OCI-LY1 (cell line): ENCODE results near the gene SLC6A3.

Experiments used
- EZH2 ChIP-seq: fragments of 200-600 bp; sonication (generic), shearing (Covaris generic); IDR thresholded peaks from 2 replicates; pipeline ENCODE4 v1.8.0; 2017; ENCODE audit warnings: borderline replicate concordance, mixed run types, mild to moderate bottlenecking, antibody characterized with exemption, low read length, moderate library complexity, mixed read lengths
- TF ChIP-seq, protein P1 (sequence below): fragments of 200-600 bp; sonication (generic), shearing (Covaris generic); IDR thresholded peaks from 2 replicates; pipeline ENCODE4 v1.5.1; 2017; ENCODE audit warnings: mild to moderate bottlenecking, antibody characterized with exemption, low read length, moderate library complexity, mixed read lengths

DNA sequence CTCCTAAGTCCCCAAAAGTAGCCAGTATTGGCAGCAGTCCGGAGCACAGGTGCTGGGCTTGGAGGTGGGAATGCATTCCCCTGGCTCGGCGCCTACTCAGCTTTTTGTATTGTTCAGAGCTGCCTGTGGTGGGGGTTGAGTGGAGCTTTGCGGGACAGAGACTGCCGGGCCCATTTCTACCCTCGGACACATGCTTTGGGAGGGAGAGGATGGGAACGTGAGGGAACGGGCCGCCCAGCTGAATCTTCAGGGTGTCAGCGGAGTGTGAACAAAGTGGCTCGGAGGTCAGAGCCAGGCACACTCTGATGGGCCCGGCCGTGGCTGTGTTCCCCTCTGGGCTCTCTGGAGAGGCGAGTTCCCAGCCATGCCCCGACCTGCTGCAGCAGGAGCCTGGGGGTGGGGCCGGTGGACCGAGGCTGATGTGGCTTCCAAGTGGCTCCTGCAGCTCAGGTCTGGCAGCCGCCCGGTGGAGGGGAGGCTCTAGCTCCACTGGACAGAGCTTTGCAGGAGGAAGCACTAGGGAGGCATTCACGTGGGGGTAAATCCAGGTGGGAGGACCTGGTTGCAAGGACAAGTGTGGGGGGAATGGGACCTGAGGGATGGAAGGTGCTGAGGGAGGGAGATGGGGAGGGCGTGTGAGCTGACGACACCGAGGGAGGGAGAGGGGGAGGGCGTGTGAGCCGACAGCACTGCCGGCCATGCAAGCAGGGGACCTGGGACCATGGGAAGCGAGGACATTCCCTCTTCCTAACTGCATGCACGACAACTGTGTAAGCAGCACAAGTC is 31.1 kb upstream of the SLC6A3 start:
- TF ChIP-seq, protein P1, sequence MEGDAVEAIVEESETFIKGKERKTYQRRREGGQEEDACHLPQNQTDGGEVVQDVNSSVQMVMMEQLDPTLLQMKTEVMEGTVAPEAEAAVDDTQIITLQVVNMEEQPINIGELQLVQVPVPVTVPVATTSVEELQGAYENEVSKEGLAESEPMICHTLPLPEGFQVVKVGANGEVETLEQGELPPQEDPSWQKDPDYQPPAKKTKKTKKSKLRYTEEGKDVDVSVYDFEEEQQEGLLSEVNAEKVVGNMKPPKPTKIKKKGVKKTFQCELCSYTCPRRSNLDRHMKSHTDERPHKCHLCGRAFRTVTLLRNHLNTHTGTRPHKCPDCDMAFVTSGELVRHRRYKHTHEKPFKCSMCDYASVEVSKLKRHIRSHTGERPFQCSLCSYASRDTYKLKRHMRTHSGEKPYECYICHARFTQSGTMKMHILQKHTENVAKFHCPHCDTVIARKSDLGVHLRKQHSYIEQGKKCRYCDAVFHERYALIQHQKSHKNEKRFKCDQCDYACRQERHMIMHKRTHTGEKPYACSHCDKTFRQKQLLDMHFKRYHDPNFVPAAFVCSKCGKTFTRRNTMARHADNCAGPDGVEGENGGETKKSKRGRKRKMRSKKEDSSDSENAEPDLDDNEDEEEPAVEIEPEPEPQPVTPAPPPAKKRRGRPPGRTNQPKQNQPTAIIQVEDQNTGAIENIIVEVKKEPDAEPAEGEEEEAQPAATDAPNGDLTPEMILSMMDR, result no peak
- no peak for TF ChIP-seq EZH2
